Measurements from ENCODE around the gene FAM240A. TPM values are rescaled to one million over a fixed set of nuclear protein-coding genes. Genes with fewer than 3 reads are reported as not detected.
A peak's percentile ranks its signal among the peaks of the same experiment; 100 is the strongest.

Gene FAM240A
- total RNA-seq, 1 donor from 2014 or later, result not detected

GRCh38 chr3:46624533-46624932, 12.2 kb downstream of the FAM240A start:
- H3K36me3 ChIP-seq (ENCODE audit: control insufficient read depth in 3 of 3, insufficient read depth in 3 of 3, low read length in 3 of 3), result no peaks in the 10 kb centered on the region
- H3K27ac ChIP-seq (ENCODE audit: low read depth, low read length), result no peak overlapping the region
- no peak overlapping the region for H3K4me3 ChIP-seq (ENCODE audit: low read length in 3 of 3)
- H3K9me3 ChIP-seq (ENCODE audit: control insufficient read depth in 3 of 3, low read length in 3 of 3), result no peaks in the 10 kb centered on the region
- no peak overlapping the region for H3K9ac ChIP-seq (ENCODE audit: low read depth in 1 of 3, low read length in 3 of 3)
- H3K27me3 ChIP-seq (ENCODE audit: control insufficient read depth in 3 of 3, insufficient read depth in 3 of 3, low read length in 3 of 3), result peaks cover 0 to 2% (median 0%) of the 10 kb centered on the region in 3 donors
- peaks cover 6 to 13% (median 12%) of the 10 kb centered on the region in 3 donors for H3K4me1 ChIP-seq (ENCODE audit: control insufficient read depth in 3 of 3, insufficient read depth in 3 of 3, low read length in 3 of 3)

GRCh38 chr3:46624975-46625490, 12.7 kb downstream of the FAM240A start:
- no peaks in the 10 kb centered on the region for H3K36me3 ChIP-seq (ENCODE audit: control insufficient read depth in 3 of 3, insufficient read depth in 3 of 3, low read length in 3 of 3)
- H3K9me3 ChIP-seq (ENCODE audit: control insufficient read depth in 3 of 3, low read length in 3 of 3), result no peaks in the 10 kb centered on the region
- H3K27ac ChIP-seq (ENCODE audit: low read depth, low read length), result no peak overlapping the region
- peaks cover 10 to 16% (median 15%) of the 10 kb centered on the region in 3 donors for H3K4me1 ChIP-seq (ENCODE audit: control insufficient read depth in 3 of 3, insufficient read depth in 3 of 3, low read length in 3 of 3)
- H3K4me3 ChIP-seq (ENCODE audit: low read length in 3 of 3), result no peak overlapping the region
- no peaks in the 10 kb centered on the region for H3K27me3 ChIP-seq (ENCODE audit: control insufficient read depth in 3 of 3, insufficient read depth in 3 of 3, low read length in 3 of 3)
- H3K9ac ChIP-seq (ENCODE audit: low read depth in 1 of 3, low read length in 3 of 3), result no peak overlapping the region

- H3K36me3 ChIP-seq (ENCODE audit: control insufficient read depth in 3 of 3, insufficient read depth in 3 of 3, low read length in 3 of 3), result no peaks in the 10 kb centered on the region
- no peak overlapping the region for H3K4me3 ChIP-seq (ENCODE audit: low read length in 3 of 3)
- no peaks in the 10 kb centered on the region for H3K9me3 ChIP-seq (ENCODE audit: control insufficient read depth in 3 of 3, low read length in 3 of 3)
- no peak overlapping the region for H3K27ac ChIP-seq (ENCODE audit: low read depth, low read length)
- peaks cover 13 to 19% (median 16%) of the 10 kb centered on the region in 3 donors for H3K4me1 ChIP-seq (ENCODE audit: control insufficient read depth in 3 of 3, insufficient read depth in 3 of 3, low read length in 3 of 3)
- H3K27me3 ChIP-seq (ENCODE audit: control insufficient read depth in 3 of 3, insufficient read depth in 3 of 3, low read length in 3 of 3), result no peaks in the 10 kb centered on the region
- no peak overlapping the region for H3K9ac ChIP-seq (ENCODE audit: low read depth in 1 of 3, low read length in 3 of 3)
Observed at GRCh38 chr3:46626039-46626438, 13.7 kb downstream of the FAM240A start.

- Histone ChIP-seq H3K4me1 (ENCODE audit: control insufficient read depth in 3 of 3, insufficient read depth in 3 of 3, low read length in 3 of 3) (peaks cover 13 to 19% (median 16%) of the 10 kb centered on the region in 3 donors), H3K27me3 (ENCODE audit: control insufficient read depth in 3 of 3, insufficient read depth in 3 of 3, low read length in 3 of 3) (no peaks in the 10 kb centered on the region), H3K27ac (ENCODE audit: low read depth, low read length) (no peak overlapping the region), H3K4me3 (ENCODE audit: low read length in 3 of 3) (no peak overlapping the region), H3K36me3 (ENCODE audit: control insufficient read depth in 3 of 3, insufficient read depth in 3 of 3, low read length in 3 of 3) (no peaks in the 10 kb centered on the region), H3K9ac (ENCODE audit: low read depth in 1 of 3, low read length in 3 of 3) (no peak overlapping the region), H3K9me3 (ENCODE audit: control insufficient read depth in 3 of 3, low read length in 3 of 3) (no peaks in the 10 kb centered on the region)
Observed at GRCh38 chr3:46627078-46627477, 14.8 kb downstream of the FAM240A start.

- Histone ChIP-seq H3K27ac (ENCODE audit: low read depth, low read length) (peak overlapping the region; percentile 79), H3K4me3 (ENCODE audit: low read length in 3 of 3) (peak overlapping the region in 1 of 3 donors; percentile 78), H3K9ac (ENCODE audit: low read depth in 1 of 3, low read length in 3 of 3) (peak overlapping the region; percentile 29 to 82 (median 59)), H3K27me3 (ENCODE audit: control insufficient read depth in 3 of 3, insufficient read depth in 3 of 3, low read length in 3 of 3) (no peaks in the 10 kb centered on the region), H3K36me3 (ENCODE audit: control insufficient read depth in 3 of 3, insufficient read depth in 3 of 3, low read length in 3 of 3) (no peaks in the 10 kb centered on the region), H3K4me1 (ENCODE audit: control insufficient read depth in 3 of 3, insufficient read depth in 3 of 3, low read length in 3 of 3) (peaks cover 13 to 19% (median 16%) of the 10 kb centered on the region in 3 donors), H3K9me3 (ENCODE audit: control insufficient read depth in 3 of 3, low read length in 3 of 3) (no peaks in the 10 kb centered on the region)
Observed at GRCh38 chr3:46628901-46629369, 16.6 kb downstream of the FAM240A start.

- H3K9ac ChIP-seq (ENCODE audit: low read depth in 1 of 3, low read length in 3 of 3), result peak overlapping the region; percentile 29 to 82 (median 69)
Observed at GRCh38 chr3:46629551-46630517, 17.5 kb downstream of the FAM240A start.

GRCh38 chr3:46632792-46633191, 20.5 kb downstream of the FAM240A start:
- H3K9me3 ChIP-seq (ENCODE audit: control insufficient read depth in 3 of 3, low read length in 3 of 3), result no peaks in the 10 kb centered on the region
- no peaks in the 10 kb centered on the region for H3K27me3 ChIP-seq (ENCODE audit: control insufficient read depth in 3 of 3, insufficient read depth in 3 of 3, low read length in 3 of 3)
- peaks cover 13 to 19% (median 16%) of the 10 kb centered on the region in 3 donors for H3K4me1 ChIP-seq (ENCODE audit: control insufficient read depth in 3 of 3, insufficient read depth in 3 of 3, low read length in 3 of 3)
- H3K9ac ChIP-seq (ENCODE audit: low read depth in 1 of 3, low read length in 3 of 3), result no peak overlapping the region
- no peak overlapping the region for H3K27ac ChIP-seq (ENCODE audit: low read depth, low read length)
- no peaks in the 10 kb centered on the region for H3K36me3 ChIP-seq (ENCODE audit: control insufficient read depth in 3 of 3, insufficient read depth in 3 of 3, low read length in 3 of 3)
- H3K4me3 ChIP-seq (ENCODE audit: low read length in 3 of 3), result no peak overlapping the region

More at GRCh38 chr3:46629551-46630517, 17.5 kb downstream of the FAM240A start:
- peak overlapping the region; percentile 56 to 78 (median 75) for H3K4me3 ChIP-seq (ENCODE audit: low read length in 3 of 3)
- H3K9me3 ChIP-seq (ENCODE audit: control insufficient read depth in 3 of 3, low read length in 3 of 3), result no peaks in the 10 kb centered on the region
- H3K4me1 ChIP-seq (ENCODE audit: control insufficient read depth in 3 of 3, insufficient read depth in 3 of 3, low read length in 3 of 3), result peaks cover 13 to 19% (median 16%) of the 10 kb centered on the region in 3 donors
- H3K27ac ChIP-seq (ENCODE audit: low read depth, low read length), result peak overlapping the region; percentile 79
- no peaks in the 10 kb centered on the region for H3K36me3 ChIP-seq (ENCODE audit: control insufficient read depth in 3 of 3, insufficient read depth in 3 of 3, low read length in 3 of 3)
- H3K27me3 ChIP-seq (ENCODE audit: control insufficient read depth in 3 of 3, insufficient read depth in 3 of 3, low read length in 3 of 3), result no peaks in the 10 kb centered on the region

- Histone ChIP-seq H3K36me3 (ENCODE audit: control insufficient read depth in 3 of 3, insufficient read depth in 3 of 3, low read length in 3 of 3) (no peaks in the 10 kb centered on the region), H3K9me3 (ENCODE audit: control insufficient read depth in 3 of 3, low read length in 3 of 3) (no peaks in the 10 kb centered on the region), H3K4me3 (ENCODE audit: low read length in 3 of 3) (no peak overlapping the region), H3K9ac (ENCODE audit: low read depth in 1 of 3, low read length in 3 of 3) (no peak overlapping the region), H3K27me3 (ENCODE audit: control insufficient read depth in 3 of 3, insufficient read depth in 3 of 3, low read length in 3 of 3) (no peaks in the 10 kb centered on the region), H3K27ac (ENCODE audit: low read depth, low read length) (no peak overlapping the region), H3K4me1 (ENCODE audit: control insufficient read depth in 3 of 3, insufficient read depth in 3 of 3, low read length in 3 of 3) (peaks cover 3 to 6% (median 4%) of the 10 kb centered on the region in 3 donors)
Observed at GRCh38 chr3:46634856-46635255, 22.5 kb downstream of the FAM240A start.

GRCh38 chr3:46639221-46639620, 26.9 kb downstream of the FAM240A start:
- H3K27me3 ChIP-seq (ENCODE audit: control insufficient read depth in 3 of 3, insufficient read depth in 3 of 3, low read length in 3 of 3), result no peaks in the 10 kb centered on the region
- H3K4me3 ChIP-seq (ENCODE audit: low read length in 3 of 3), result no peak overlapping the region
- no peak overlapping the region for H3K27ac ChIP-seq (ENCODE audit: low read depth, low read length)
- no peak overlapping the region for H3K9ac ChIP-seq (ENCODE audit: low read depth in 1 of 3, low read length in 3 of 3)
- H3K9me3 ChIP-seq (ENCODE audit: control insufficient read depth in 3 of 3, low read length in 3 of 3), result peaks cover 0 to 3% (median 2%) of the 10 kb centered on the region in 3 donors
- H3K36me3 ChIP-seq (ENCODE audit: control insufficient read depth in 3 of 3, insufficient read depth in 3 of 3, low read length in 3 of 3), result no peaks in the 10 kb centered on the region
- no peaks in the 10 kb centered on the region for H3K4me1 ChIP-seq (ENCODE audit: control insufficient read depth in 3 of 3, insufficient read depth in 3 of 3, low read length in 3 of 3)

GRCh38 chr3:46640927-46641326, 28.6 kb downstream of the FAM240A start:
- no peaks in the 10 kb centered on the region for H3K4me1 ChIP-seq (ENCODE audit: control insufficient read depth in 3 of 3, insufficient read depth in 3 of 3, low read length in 3 of 3)
- no peak overlapping the region for H3K27ac ChIP-seq (ENCODE audit: low read depth, low read length)
- H3K9ac ChIP-seq (ENCODE audit: low read depth in 1 of 3, low read length in 3 of 3), result no peak overlapping the region
- H3K9me3 ChIP-seq (ENCODE audit: control insufficient read depth in 3 of 3, low read length in 3 of 3), result peaks cover 0 to 3% (median 2%) of the 10 kb centered on the region in 3 donors
- no peak overlapping the region for H3K4me3 ChIP-seq (ENCODE audit: low read length in 3 of 3)
- no peaks in the 10 kb centered on the region for H3K27me3 ChIP-seq (ENCODE audit: control insufficient read depth in 3 of 3, insufficient read depth in 3 of 3, low read length in 3 of 3)
- H3K36me3 ChIP-seq (ENCODE audit: control insufficient read depth in 3 of 3, insufficient read depth in 3 of 3, low read length in 3 of 3), result no peaks in the 10 kb centered on the region
